BJ (cell line): ENCODE data around the gene KDM4B. TPM values are rescaled to one million over a fixed set of nuclear protein-coding genes. Genes with fewer than 3 reads are reported as not detected.
A peak's percentile ranks its signal among the peaks of the same experiment; 100 is the strongest.

ENCODE experiments used
- CTCF ChIA-PET: fragments of 350-600 bp; formaldehyde crosslinking; extraction: SDS; loops from one replicate; lab custom pipeline; 2021; ENCODE audit warnings: antibody characterized with exemption, inconsistent platforms; lab: Yijun Ruan, JAX
- POLR2A ChIA-PET: fragments of 300-600 bp; sonication (Branson Sonifier 250); formaldehyde crosslinking; extraction: SDS; loops from one replicate; lab custom pipeline; 2021; ENCODE audit warnings: antibody characterized with exemption; lab: Charles Lee
- DNase-seq: peaks from one replicate; pipeline ENCODE4 v3.0.0-alpha.2; 2011; ENCODE audit warnings: low read depth
- H3K27me3 ChIP-seq: 2 replicates; pipeline ENCODE4 v1.6.0; 2011; ENCODE audit warnings: low read length; ENCODE audit not compliant: control insufficient read depth, insufficient read depth
- H3K36me3 ChIP-seq: 2 replicates; pipeline ENCODE4 v1.5.1; 2011; ENCODE audit warnings: low read length; ENCODE audit not compliant: control insufficient read depth, insufficient read depth
- H3K4me3 ChIP-seq: 2 replicates; pipeline ENCODE4 v1.5.1; 2011; ENCODE audit warnings: low read depth, mild to moderate bottlenecking, control low read depth, low read length
- polyA plus RNA-seq: library from polyadenylated mRNA; depleted of rRNA; stranded (reverse); fragments of >200 nt; gene quantifications from 2 replicates; pipeline ENCODE4 v1.2.3, GENCODE V29; 2011
- TF ChIP-seq, protein P1 (sequence below): IDR thresholded peaks from 2 replicates; pipeline ENCODE4 v1.5.1; 2011; ENCODE audit warnings: low read depth, mild to moderate bottlenecking, control low read depth, inconsistent platforms, low read length, moderate library complexity; ENCODE audit not compliant: insufficient read depth

Gene KDM4B
- polyA plus RNA-seq, 1 experiment, result 15.2 TPM

DNA sequence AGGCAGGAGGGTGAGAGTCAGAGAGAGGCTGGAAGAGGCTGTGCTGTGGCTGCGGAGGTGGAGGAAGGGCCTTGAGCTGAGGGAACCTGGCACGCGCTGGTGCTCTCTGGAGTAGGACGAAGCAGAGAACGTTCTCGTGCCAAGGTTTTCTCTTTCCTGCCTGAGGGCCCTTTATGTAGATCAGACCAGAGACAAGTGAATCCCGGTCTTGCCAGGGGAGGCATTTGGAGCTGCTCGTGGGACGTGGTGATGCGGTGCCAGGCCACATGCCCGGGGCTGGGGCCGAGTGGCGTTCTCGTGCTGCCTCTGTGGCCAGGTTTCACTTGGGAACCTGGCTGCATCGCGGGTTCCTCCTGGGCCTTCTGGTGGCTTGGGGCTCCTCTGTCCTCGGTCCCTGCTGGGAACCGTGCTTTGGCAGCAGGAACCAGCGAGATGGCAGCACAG lies 54.2 kb downstream of the KDM4B start:
- Histone ChIP-seq H3K4me3 (no peak overlapping the region), H3K27me3 (no peaks in the 10 kb centered on the region), H3K36me3 (peaks cover 10% of the 10 kb centered on the region)
- TF ChIP-seq, protein P1, sequence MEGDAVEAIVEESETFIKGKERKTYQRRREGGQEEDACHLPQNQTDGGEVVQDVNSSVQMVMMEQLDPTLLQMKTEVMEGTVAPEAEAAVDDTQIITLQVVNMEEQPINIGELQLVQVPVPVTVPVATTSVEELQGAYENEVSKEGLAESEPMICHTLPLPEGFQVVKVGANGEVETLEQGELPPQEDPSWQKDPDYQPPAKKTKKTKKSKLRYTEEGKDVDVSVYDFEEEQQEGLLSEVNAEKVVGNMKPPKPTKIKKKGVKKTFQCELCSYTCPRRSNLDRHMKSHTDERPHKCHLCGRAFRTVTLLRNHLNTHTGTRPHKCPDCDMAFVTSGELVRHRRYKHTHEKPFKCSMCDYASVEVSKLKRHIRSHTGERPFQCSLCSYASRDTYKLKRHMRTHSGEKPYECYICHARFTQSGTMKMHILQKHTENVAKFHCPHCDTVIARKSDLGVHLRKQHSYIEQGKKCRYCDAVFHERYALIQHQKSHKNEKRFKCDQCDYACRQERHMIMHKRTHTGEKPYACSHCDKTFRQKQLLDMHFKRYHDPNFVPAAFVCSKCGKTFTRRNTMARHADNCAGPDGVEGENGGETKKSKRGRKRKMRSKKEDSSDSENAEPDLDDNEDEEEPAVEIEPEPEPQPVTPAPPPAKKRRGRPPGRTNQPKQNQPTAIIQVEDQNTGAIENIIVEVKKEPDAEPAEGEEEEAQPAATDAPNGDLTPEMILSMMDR, result no peak
- POLR2A ChIA-PET, result no interaction called here
- DNase-seq, result no peak
- CTCF ChIA-PET, result interaction anchor here (1.0 to 1.7 kb wide), 3 partner anchors 8 to 213 kb away, joined by 4 to 5 read pairs (median 4); no protein-coding TSS in a partner anchor

DNA sequence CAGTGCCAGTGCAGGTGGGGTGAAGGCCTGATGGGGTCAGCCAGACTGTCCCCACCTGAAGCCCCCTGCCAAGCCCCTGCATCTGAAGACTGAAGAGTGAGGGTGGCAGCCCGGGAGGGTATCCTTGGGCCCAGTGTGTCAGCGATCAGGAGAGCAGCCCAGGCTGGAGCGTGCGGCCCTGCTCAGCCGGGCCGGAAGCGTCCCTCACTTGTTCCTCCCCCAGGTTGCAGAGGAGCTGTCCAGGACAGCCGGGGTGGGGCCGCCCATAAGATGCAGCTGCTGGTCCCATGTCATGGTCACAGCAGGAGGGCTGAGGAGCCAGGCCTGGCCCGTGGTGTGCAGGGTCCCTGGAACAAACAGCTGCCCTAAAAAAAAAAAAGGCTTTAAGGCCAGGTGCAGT lies 55.4 kb downstream of the KDM4B start:
- Histone ChIP-seq H3K36me3 (peaks cover 7% of the 10 kb centered on the region; the same call in 1 of the 2 replicates), H3K4me3 (no peak overlapping the region), H3K27me3 (no peaks in the 10 kb centered on the region)
- TF ChIP-seq, protein P1, result no peak
- ChIA-PET POLR2A (interaction anchor here (0.6 kb wide), 1 partner anchor 86 kb away, joined by 3 read pairs; no protein-coding TSS in a partner anchor), CTCF (interaction anchor here (0.6 to 0.7 kb wide), 2 partner anchors 13 to 34 kb away, joined by 3 read pairs; no protein-coding TSS in a partner anchor)
- no peak for DNase-seq

DNA sequence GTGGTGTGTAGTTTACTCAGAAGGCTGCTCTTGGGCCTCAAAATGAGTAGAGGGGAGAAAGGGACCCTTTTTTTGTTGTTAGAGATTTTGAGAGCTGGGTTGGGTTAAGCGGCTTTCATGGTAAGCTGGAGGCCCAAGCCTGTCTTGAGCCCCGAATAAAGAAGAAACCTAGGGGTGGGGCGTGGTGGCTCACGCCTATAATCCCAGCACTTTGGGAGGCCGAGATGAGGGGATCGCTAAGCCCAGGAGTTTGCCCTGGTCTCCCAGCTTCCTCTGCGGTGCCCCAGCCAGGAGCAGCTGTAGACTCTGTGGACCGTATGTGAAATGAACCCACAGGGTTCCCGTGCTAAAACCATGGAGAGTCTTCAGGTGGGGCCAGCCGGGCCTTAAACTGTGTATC lies 56.1 kb downstream of the KDM4B start:
- POLR2A ChIA-PET, result no interaction called here
- DNase-seq, result no peak
- CTCF ChIA-PET, result interaction anchor here (0.6 to 4.6 kb wide), 4 partner anchors 13 to 216 kb away, joined by 3 to 23 read pairs (median 4); no protein-coding TSS in a partner anchor
- peaks cover 7% of the 10 kb centered on the region; the same call in 1 of the 2 replicates for H3K36me3 ChIP-seq
- H3K4me3 ChIP-seq, result no peak overlapping the region
- TF ChIP-seq, protein P1, result no peak
- H3K27me3 ChIP-seq, result no peaks in the 10 kb centered on the region

DNA sequence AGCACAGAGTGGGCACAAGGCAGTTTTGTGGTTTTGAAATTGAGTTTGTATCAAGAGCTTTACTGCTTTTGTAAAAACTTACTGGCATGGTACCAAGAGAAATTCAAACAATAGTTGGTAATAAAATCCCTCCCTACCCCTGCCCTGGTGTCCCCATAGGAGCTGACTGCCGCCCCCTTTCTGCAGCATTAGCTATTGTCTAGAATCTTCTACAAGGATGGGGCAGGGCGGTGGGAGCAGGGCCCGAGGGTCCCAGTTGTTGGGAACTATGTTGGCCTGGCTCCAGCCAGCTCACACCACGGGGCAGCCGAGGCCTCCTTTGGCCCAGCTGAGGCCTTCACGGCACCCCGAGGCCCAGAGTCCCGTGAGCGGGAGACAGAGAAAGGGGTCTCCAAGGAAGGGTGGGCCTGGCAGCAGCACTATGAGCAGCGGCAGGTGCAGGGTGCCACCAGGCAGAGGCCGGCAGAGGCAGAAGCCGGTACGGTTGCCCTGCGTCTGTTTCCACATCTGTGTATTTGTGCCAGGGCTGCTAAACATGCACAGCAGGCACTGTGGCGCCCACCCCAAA lies 57.9 kb downstream of the KDM4B start:
- POLR2A ChIA-PET, result no interaction called here
- Histone ChIP-seq H3K27me3 (no peaks in the 10 kb centered on the region), H3K4me3 (no peak overlapping the region), H3K36me3 (peaks cover 4% of the 10 kb centered on the region; the same call in 1 of the 2 replicates)
- DNase-seq, result no peak
- TF ChIP-seq, protein P1, result peak; percentile 30; the same call in 1 of the 2 replicates
- CTCF ChIA-PET, result interaction anchor here (0.5 to 4.6 kb wide), 10 partner anchors 9 to 366 kb away, joined by 3 to 23 read pairs (median 5); no protein-coding TSS in a partner anchor

DNA sequence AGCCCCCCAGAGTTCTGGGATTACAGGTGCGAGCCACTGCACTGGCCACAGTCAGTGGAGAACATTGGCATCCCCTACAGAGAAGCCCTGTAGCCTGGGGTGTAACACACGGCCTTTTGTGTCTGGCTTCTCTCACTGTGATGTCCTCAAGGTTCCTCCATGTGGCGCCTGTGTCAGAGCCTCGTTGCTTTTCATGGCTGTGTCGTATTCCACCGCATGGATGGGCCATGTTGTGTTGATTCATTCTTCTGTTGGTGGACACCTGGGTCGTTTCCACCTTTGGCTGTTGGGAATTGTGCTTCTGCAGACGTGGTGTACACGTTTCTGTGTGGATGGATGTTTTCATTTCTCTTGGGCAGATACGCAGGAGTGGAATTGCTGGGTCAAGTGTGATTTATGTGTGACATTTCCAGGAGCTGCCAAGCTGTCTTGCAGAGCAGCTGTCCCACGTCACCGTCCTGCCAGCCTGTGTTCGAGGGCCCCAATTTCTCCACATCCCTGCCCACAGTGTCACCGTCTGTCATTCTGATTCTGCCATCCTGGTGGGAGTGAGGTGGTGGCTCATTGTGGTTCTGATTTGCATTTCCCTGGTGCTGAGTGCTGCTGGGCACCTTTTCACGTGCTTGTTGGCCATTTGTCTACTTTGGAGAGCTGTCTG lies 59.4 kb downstream of the KDM4B start:
- ChIA-PET POLR2A (no interaction called here), CTCF (interaction anchor here (0.5 to 4.6 kb wide), 11 partner anchors 12 to 448 kb away, joined by 3 to 49 read pairs (median 11); no protein-coding TSS in a partner anchor)
- H3K36me3 ChIP-seq, result peaks cover 3% of the 10 kb centered on the region
- no peak for DNase-seq
- TF ChIP-seq, protein P1, result no peak
- no peak overlapping the region for H3K4me3 ChIP-seq
- no peaks in the 10 kb centered on the region for H3K27me3 ChIP-seq
